GM12872 (cell line): Measurements from ENCODE around the gene PEPD.

Experiments used
- CTCF ChIP-seq: IDR thresholded peaks from 3 replicates; pipeline ENCODE4 v1.5.1; 2011; ENCODE audit warnings: low read depth, mild to moderate bottlenecking, low read length, moderate library complexity; ENCODE audit not compliant: insufficient read depth

PEPD gene

GRCh38 chr19:33436360-33437345, 84.9 kb downstream of the PEPD start:
- no peak for TF ChIP-seq CTCF

GRCh38 chr19:33435706-33436359, 85.8 kb downstream of the PEPD start:
- no peak for TF ChIP-seq CTCF

GRCh38 chr19:33434886-33435705, 86.5 kb downstream of the PEPD start:
- no peak for TF ChIP-seq CTCF

- TF ChIP-seq CTCF = no peak
Observed at GRCh38 chr19:33434069-33434885, 87.3 kb downstream of the PEPD start.

GRCh38 chr19:33432446-33433170, 89.0 kb downstream of the PEPD start:
- no peak for TF ChIP-seq CTCF

- TF ChIP-seq CTCF = no peak
Observed at GRCh38 chr19:33432015-33432414, 89.6 kb downstream of the PEPD start.
